GM19324 (cell line): Measurements from ENCODE around the gene ZKSCAN4.
A peak's percentile ranks its signal among the peaks of the same experiment; 100 is the strongest.

Experiments
- ATAC-seq: cut with Tn5 transposase; IDR thresholded peaks from one replicate; pipeline ENCODE4 v1.9.1; 2021; ENCODE audit warnings: mild to moderate bottlenecking, moderate library complexity; ENCODE audit not compliant: unreplicated experiment, low FRiP score

Gene ZKSCAN4

DNA sequence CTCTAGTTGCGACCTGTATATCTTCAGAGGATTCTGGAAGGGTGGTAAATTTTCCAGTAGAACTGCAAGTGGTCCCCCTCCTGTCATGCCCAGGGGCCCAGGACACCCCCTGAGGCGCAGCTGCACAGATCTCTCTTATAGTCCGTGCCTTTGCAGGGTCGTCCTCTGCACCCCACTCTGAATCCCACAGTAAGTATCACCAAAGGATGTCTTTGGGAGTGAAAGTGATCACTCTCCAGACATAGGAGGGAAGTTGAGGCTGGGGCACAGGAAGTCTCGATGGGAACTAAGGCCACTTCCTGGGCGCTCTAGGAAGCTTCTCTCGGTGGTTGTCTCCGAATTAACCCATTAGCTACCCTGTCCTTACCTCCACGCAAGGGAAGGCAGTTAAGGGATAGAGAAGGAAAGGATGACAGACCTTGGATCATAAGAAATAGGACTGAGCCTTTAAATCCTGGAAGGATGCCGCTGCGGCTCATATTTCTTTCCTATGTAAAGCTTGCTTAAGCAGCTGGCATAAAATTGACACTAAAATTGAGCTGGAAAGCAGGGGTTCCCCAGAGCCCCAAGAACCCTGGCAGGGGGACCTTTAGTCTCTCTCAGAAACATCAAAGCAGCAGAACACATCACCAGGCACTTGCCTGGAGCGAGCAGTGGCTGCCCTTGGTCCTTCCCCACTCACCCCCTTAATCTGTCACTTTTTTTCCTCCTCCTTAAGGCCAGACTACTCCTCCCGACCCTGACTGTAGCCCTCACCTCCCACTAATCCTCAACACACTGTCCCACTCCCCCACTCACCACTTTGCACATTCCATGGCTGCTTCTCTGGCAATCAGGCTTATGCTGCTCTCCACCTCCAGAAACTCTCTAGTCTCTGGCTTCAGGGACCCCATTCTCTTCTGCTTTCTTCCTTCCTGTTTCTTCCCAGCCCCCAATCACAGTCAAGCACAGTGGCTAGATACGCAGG, at the start of gene ZKSCAN4:
Gene ZKSCAN4, minus strand, starts transcription at position 261 of the 967 bp plus-strand sequence. CDS start 289 bp downstream, outside the sequence.
- peak; percentile 87 for ATAC-seq

DNA sequence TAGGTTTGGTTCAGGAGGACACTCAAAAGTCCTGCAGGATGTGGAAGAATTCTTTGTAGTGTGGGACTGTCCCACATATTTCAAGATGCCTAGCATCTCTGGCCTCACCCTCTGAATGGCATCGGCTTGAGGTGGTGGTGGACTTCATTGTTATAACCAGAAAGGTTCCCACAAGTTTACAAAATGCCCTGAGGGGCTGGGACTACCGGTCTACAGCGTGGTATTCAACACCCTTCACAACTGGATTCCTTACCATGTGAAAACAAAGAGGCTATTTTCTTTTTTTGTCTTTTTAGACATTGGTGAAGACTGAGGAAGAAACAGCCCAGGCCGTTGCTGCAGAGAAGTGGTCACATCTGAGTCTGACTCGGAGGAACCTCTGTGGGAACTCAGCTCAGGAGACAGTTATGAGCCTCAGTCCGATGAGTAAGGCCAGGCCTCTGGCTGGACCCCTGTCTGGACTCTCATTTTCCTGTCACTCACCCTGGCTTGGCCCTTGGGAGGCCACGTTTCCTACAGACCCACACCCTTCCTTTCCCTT, 44.5 kb upstream of the ZKSCAN4 start:
- ATAC-seq, result no peak

DNA sequence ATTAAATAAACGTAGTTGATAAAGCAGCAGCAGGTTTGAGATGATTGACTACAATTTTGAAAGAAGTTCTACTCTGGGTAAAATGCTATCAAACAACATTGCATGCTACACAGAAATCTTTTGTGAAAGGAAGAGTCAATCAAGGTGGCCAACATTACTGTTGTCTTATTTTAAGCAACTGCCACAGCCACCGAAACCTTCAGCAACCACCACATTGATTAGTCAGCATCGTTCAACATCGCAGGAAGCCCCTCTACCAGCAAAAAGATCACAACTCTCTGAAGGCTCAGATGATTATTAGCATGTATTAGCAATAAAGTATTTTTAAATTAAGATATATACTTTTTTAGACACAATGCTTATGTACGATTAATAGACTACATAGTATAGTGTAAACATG, 43.3 kb upstream of the ZKSCAN4 start:
- ATAC-seq, result no peak

DNA sequence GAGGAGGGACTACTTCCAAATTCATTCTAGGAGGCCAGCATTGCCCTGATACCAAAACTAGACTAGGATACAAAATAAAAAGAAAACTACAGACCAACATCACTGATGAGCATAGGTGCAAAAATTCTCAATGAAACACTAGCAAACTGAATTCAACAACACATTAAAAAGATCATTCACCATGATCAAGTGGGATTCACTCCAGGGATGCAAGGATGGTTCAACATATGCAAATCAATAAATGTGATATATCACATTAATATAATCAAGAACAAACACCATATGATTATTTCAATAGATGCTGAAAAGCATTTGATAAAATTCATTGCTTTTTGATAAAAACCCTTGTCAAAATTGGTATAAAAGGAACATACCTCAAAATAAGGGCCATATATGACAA, 39.5 kb upstream of the ZKSCAN4 start:
- ATAC-seq, result no peak

DNA sequence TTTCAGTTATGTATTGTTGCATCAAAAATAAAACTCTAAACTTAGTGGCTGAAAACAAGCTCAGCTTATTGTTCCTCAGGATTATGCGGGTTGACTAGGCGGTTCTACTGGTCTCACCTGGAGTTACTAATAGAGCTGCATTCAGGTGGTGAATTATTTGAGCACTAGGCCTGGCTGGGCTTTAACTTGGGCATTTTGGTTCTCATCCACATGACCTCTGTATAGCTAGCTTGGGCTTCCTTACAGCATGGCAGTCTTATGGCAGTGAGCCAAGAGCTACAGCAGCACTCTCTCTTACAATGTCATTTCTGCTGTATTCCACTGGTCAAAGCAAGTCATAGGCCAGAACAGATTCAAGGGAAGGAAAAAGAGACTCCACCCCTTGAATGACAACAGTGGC, 30.9 kb upstream of the ZKSCAN4 start:
- ATAC-seq, result no peak

DNA sequence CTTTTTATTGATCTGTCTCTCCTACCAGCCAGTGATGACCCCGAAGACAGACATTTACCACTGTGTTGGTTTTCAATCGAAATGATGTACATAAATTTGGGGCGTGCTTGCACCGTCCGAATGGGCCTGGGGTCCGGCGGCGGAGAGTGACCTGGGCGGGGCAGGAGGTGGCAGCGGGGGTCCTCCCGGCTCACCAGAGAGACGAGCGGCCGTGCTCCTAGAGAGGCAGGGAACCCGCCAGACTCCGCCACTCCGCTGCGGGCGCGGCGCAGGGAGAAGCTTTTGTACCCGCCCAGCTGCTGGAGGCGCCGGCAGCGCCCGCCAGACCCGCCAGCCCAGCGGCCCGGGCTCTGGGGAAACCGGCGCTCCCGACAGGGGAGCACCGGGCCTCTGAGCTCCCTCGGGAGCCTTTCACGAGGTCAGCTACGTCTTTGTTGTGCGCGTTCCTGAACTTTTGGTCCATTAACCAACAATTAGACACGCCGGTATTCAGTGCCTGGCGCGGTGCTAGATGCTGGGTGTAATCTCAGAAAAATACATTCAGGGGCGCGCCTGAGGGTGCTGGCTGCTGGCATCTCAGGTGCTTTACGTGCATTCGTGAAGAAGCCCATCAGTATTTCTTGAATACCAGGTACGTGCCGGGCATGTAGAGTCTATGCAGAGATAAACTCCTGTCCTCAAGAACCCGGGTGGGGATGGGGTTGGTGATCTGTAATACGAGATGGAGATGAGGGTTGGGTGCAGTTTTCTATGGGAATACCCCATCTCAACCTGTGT, 29.4 kb upstream of the ZKSCAN4 start, which contains the start of gene PGBD1:
Gene PGBD1, plus strand, starts transcription at position 285 of the 777 bp plus-strand sequence. CDS start 2,242 bp downstream, outside the sequence.
- peak; percentile 87 for ATAC-seq

DNA sequence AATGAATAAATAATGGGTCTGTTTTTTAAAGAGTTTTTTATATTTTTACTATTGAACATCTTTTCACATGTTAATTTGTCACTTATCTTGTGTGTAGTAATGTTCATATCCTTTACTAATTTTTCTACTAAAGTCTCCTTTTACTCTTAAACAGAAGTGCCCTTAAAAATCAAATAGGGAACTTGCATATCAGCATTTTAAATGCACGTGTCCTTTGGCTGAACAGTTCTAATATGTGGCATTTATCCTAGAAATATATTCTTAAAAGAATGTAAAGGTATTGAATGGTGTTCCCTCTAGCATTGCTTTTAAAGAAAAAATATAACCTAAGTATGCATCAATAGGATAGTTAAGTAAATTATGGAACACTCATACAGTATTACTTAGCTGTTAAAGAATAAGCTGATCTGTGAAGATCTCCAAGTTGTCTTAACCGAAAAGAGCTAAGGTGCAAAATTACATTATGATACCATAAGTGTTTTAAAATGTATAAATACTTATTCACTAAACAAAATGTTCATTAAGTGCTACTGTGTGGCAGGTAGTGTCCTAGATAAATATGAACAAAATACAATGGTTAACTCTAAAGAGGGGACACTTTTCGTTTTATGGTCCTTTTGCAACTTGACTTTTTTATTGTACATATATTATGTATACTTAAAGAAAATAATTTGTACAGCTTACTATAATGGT, 28.7 kb upstream of the ZKSCAN4 start:
- no peak for ATAC-seq

DNA sequence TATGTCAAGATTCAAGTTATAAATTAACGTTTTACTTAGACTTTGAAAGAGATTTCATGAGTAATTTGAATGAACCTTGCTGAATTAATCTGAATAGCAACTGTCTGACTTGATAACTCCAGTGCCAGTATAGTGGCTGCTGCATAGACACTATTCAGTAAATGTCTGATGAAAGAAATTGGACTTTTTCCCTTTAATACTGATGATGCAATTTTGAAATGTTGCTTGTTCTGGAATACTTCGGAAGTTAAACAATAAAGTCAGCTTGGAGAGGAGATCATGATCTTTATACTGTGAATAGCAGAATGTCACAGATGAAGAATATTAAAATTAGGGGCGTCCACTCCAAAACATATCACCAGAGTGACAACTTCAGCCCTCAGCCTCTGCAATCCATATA, 25.7 kb upstream of the ZKSCAN4 start:
- no peak for ATAC-seq

DNA sequence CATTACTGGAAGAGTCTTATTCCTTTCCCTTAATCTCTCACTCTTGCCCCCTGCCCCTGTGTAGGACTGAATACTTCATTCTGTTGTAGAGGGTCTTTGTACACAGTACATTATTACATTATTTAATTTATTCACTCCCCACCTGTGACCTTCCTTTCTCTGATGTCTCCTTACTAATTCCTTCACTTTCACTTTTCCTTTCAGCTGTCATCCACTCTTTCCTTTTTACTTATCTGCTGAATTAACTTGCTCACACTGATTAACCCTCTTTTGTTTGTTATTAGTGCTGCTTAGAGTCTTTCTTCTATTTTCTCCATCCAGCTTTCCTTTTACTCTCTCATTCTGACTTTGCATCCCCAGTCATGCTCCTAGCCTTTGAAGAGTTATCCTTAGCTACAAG, 22.8 kb upstream of the ZKSCAN4 start:
- no peak for ATAC-seq

DNA sequence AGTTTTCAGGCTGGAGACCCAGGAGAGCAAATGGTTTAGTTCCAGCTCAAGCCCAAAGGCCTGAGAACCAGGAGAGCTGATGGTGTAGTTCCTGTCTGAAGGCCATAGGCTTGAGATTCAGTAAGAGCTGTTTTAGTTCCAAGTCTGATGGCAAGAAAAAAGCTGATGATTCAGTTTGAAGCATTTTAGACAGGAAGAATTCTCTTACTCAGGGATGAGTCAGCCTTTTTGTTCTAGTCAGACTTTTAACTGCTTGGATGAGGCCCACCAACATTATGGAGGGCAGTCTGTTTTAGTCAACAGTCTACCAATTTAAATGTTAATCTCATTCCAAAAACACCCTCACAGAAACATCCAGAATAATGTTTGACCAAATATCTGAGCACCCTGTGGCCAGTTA, 17.4 kb upstream of the ZKSCAN4 start:
- ATAC-seq, result no peak

DNA sequence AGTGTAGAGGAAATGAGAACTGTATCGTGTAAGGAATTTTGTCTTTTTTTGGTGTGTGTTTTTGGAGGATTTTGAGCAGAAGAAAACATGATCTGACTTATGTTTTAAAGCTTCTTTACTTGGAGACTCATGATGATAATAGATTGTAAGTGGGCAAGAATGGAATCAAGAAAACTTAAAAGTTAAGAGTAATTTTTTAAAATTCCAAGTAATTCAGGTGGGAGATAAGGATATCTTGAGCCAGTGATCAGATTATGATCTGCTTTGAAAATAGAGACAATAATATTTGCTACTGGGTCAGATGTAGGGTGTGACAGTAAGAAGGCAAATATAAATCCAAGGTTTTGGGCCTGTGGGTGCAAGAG, 15.6 kb upstream of the ZKSCAN4 start:
- no peak for ATAC-seq

DNA sequence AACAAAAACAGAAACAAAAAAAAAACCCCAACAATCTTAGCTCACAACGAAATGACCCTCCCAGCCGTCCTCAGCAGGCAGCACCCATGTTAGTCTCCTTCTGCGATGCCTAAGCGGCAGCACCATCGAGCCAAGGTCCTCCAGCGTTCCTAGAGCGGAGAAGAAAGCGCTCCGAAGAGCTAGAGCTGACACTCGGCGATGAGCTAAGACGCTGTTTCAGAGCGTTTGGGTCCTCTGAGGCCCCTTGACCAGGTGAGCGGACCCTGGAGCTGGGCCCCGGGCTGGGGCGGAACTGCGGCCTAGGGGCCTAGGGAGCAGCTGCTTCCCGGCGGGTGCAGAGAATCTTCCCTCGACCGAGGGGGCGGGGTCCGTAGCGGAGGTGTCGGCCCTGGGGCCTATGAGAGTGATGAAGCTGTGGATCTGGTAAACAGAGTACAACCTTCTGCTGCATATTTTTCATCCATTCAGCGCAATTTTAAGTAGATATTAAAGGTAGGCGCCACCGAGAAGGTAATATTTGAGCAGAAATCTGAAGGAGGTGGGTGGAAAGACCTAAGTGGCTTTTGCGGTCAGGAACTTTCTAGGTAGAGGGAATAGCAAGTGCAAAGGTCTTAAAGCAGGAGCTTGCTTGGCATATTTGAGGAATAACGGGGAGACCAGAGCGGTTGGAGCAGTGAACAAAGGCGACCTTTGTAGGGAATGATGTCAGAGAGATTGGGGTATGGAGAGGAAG, 15.1 kb upstream of the ZKSCAN4 start, which contains the start of gene ZSCAN26:
Gene ZSCAN26, plus strand, starts transcription at position 182 of the 733 bp plus-strand sequence. CDS start 4,777 bp downstream, outside the sequence.
- peak; percentile 95 for ATAC-seq

DNA sequence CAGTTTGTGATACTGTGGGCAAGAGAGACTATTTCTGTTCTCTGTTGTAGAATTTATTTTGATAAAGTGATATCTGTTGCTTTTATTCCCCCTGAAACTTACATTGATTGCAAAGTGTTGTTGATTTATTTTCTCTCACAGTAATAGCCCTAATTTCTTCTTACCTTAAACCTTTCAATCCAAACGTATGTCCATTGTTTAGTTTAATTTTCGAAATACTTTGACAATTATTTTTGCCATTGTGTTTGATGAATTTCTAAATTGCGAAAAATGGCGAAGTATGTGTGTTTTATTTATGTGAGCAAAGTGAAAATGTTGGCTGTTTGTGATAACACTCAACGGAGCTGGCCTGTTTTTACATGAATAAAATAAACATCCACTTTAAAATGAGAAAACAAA, 14.5 kb upstream of the ZKSCAN4 start:
- ATAC-seq, result no peak

DNA sequence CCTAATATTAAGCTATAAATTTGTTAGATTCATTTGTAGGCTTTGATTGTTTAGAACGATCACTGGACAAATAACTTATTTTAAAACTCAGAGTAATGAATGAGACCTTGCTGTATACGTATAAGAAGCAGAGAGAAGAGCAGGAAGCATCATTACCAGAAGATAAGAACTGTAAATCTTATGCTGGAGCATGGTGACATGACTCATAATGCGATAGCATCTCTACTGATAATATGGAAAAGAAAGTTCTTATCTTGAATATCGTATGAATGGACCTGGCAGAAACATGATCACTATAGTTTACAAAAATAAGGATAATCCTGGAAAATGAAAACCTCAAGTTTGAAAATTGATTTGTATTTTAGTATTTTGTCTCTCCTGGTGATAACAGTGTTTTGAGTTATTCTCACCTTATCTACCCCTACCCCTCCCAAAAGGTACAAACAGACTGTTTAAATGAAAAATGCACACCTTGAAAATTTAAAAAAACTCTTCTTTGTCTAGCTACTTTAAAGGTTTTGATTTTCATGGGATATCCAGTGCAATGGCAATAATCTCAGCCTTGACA, 12.8 kb upstream of the ZKSCAN4 start:
- ATAC-seq, result no peak

DNA sequence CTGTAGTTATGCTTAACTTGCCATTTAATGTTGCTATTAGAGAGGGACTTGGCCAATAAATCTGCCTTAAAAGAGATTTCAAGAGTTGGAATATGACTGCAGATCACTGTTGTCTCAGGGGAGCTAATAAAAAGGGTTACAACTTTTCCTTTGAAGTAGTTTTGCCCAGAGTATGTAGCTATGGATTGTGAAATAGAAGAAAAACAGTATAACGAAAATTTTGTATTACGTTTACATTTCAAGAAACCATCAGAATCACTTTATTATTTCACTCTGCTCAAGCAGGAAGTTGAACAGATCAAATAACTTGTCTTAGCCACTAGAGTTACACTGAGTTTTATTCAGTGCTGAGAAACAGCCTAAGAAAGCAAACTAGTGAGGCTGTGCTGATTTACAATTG, 11.9 kb upstream of the ZKSCAN4 start:
- ATAC-seq, result no peak

DNA sequence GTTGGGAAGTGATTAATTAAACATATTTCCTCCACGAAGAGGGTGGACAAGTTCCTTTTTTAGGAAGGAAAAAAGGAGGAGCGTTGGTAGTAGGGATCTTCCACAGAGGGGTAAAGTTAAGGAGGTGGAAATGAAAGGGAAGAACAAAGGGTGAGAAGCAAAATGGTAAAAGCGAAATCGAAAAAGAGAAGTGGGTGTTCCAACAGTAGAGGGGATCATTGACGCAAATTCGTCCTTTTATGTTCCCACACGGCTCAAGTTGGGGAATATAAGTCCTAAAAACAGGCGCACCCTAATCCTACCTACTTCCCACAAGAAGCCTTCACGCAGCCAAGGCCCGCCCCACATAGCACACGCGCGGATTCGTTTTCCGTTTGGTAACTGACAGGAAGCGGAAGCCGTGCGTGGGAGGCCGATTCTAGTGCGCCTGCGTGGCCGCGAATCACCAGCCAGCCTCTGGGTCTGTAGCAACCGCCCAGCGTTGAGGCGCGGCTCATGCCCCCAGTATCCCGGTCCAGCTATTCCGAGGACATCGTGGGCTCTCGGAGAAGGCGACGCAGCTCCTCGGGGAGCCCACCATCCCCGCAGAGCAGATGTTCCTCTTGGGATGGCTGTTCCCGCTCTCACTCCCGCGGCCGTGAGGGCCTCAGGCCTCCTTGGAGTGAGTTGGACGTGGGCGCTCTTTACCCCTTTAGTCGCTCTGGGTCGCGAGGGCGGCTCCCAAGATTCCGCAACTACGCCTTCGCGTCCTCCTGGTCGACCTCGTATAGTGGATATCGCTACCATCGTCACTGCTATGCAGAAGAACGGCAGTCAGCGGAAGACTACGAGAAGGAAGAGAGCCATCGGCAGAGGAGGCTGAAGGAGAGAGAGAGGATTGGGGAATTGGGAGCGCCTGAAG, 7.1 kb upstream of the ZKSCAN4 start, which contains the start of gene NKAPL:
Gene NKAPL, plus strand, starts transcription at position 421 of the 901 bp plus-strand sequence. Its CDS starts 75 bp downstream, at position 496.
- ATAC-seq, result no peak

DNA sequence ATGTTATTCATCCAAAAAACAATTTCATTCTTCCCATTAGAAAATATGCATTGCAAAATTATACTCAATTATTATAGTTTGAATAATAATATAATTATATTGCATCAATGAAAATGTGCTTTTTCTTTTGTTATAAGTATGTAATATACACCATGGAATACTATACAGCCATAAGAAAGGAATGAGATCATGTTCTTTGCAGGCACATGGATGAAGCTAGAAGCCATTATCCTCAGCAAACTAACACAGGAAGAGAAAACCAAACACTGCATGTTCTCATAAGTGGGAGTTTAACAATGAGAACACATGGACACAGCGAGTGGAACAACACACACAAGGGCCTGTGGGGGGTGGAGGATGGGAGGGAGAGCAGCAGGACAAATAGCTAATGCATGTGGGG, 5.0 kb upstream of the ZKSCAN4 start:
- no peak for ATAC-seq

DNA sequence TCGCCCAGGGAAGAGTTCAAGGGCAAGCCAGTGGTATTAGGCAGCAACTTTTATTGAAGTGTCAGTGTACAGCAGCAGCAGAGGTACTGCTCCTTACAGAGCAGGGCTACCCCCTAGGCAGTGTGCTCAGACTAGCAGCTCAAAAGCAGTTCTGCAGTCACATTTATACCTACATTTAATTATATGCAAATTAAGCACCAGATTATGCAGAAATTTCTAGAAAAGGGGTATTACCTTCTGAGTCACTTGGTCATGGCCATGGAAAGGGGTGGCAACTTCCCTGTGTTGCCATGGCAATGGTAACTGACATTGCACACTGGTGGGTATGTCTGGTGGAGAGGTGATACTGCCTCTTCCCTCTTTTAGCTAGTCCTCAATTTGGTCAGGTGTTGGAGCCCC, 2.1 kb upstream of the ZKSCAN4 start:
- ATAC-seq, result no peak
